Epithelial cell of proximal tubule (primary cell): ENCODE data around the gene HCFC2. TPM values are rescaled to one million over a fixed set of nuclear protein-coding genes. Genes with fewer than 3 reads are reported as not detected.
"Not testable (repeated sequence)": the region's sequence is repeated elsewhere in the genome, so short reads cannot be mapped to it uniquely, and the experiment has no call there.

Source experiments
- DNase-seq: peaks from one replicate; pipeline ENCODE4 v3.0.0-alpha.2; 2011; ENCODE audit warnings: low read depth
- H3K4me3 ChIP-seq: 2 replicates; pipeline ENCODE4 v1.5.1; 2011; ENCODE audit warnings: low read depth, mild to moderate bottlenecking, low read length
- CTCF ChIP-seq: conservative IDR thresholded peaks from 2 replicates; pipeline ENCODE4 v1.5.1; 2012; ENCODE audit warnings: low read depth, mild to moderate bottlenecking, low read length
- total RNA-seq: library from RNA; depleted of rRNA; stranded (reverse); fragments of >200 nt; gene quantifications from 2 replicates; pipeline ENCODE4 v1.2.3, GENCODE V29; 2015

Gene HCFC2
- 3.5 and 6.1 TPM in 2 replicates for total RNA-seq

- TF ChIP-seq CTCF = no peak
- no peak for DNase-seq
Measured at GRCh38 chr12:104064031-104064841, at the start of gene HCFC2. Gene HCFC2 (plus strand): TSS chr12:104064531. CDS start chr12:104064561, 30 bp downstream.

GRCh38 chr12:104021862-104022261, 42.5 kb upstream of the HCFC2 start:
- not testable (repeated sequence) for DNase-seq, H3K4me3 ChIP-seq

More at GRCh38 chr12:104064031-104064841, at the start of gene HCFC2:
- peak within 1 kb of the TSS; percentile 88 for H3K4me3 ChIP-seq

- H3K4me3 ChIP-seq = no peak overlapping the region
- no peak for DNase-seq
- no peak for TF ChIP-seq CTCF
Measured at GRCh38 chr12:104022786-104023185, 41.5 kb upstream of the HCFC2 start.

- no peak for DNase-seq
- TF ChIP-seq CTCF = no peak
- H3K4me3 ChIP-seq = no peak overlapping the region
Measured at GRCh38 chr12:104023710-104024109, 40.6 kb upstream of the HCFC2 start.

GRCh38 chr12:104024348-104024747, 40.0 kb upstream of the HCFC2 start:
- no peak overlapping the region for H3K4me3 ChIP-seq
- TF ChIP-seq CTCF = no peak
- no peak for DNase-seq

GRCh38 chr12:104025771-104026170, 38.6 kb upstream of the HCFC2 start:
- no peak overlapping the region for H3K4me3 ChIP-seq
- TF ChIP-seq CTCF = no peak
- DNase-seq = no peak

GRCh38 chr12:104026841-104027599, 37.3 kb upstream of the HCFC2 start:
- no peak overlapping the region for H3K4me3 ChIP-seq
- TF ChIP-seq CTCF = no peak
- no peak for DNase-seq

GRCh38 chr12:104030596-104030995, 33.7 kb upstream of the HCFC2 start:
- DNase-seq, H3K4me3 ChIP-seq: not testable (repeated sequence)

GRCh38 chr12:104036143-104036542, 28.2 kb upstream of the HCFC2 start:
- H3K4me3 ChIP-seq, DNase-seq: not testable (repeated sequence)

GRCh38 chr12:104039769-104040168, 24.6 kb upstream of the HCFC2 start:
- not testable (repeated sequence) for DNase-seq, H3K4me3 ChIP-seq
